BE2C (cell line): ENCODE results near the gene SWT1. TPM values are rescaled to one million over a fixed set of nuclear protein-coding genes. Genes with fewer than 3 reads are reported as not detected.

Experiments
- DNase-seq: peaks from one replicate; pipeline ENCODE4 v3.0.0-alpha.2; 2020
- H3K27me3 ChIP-seq: fragments of 250-450 bp; sonication (Bioruptor Pico); 2 replicates; pipeline ENCODE4 v1.5.1; 2020; ENCODE audit warnings: mild to moderate bottlenecking
- H3K36me3 ChIP-seq: fragments of 250-450 bp; sonication (Bioruptor Pico); 2 replicates; pipeline ENCODE4 v1.5.1; 2020; ENCODE audit warnings: mild to moderate bottlenecking
- H3K4me1 ChIP-seq: fragments of 250-450 bp; sonication (Bioruptor Pico); 2 replicates; pipeline ENCODE4 v1.5.1; 2020
- H3K4me3 ChIP-seq: 2 replicates; pipeline ENCODE4 v1.5.1; 2011; ENCODE audit warnings: low read depth, low read length
- H3K9me3 ChIP-seq: fragments of 250-450 bp; sonication (Bioruptor Pico); 2 replicates; pipeline ENCODE4 v1.5.1; 2020
- CTCF ChIP-seq: IDR thresholded peaks from 2 replicates; pipeline ENCODE4 v1.5.1; 2012; ENCODE audit warnings: mild to moderate bottlenecking, low read depth, low read length
- polyA plus RNA-seq: library from polyadenylated mRNA; unstranded; fragments of >200 nt; gene quantifications from one replicate; pipeline ENCODE4 v1.2.1, GENCODE V29; 2012; ENCODE audit warnings: low read depth, missing spikeins; ENCODE audit not compliant: insufficient read length, insufficient read depth

The SWT1 gene
- polyA plus RNA-seq: 1.3 TPM

GRCh38 chr1:185156854-185157598 lies at the start of gene SWT1, which contains the start of gene TRMT1L:
SWT1 (plus strand) TSS chr1:185157167; CDS start chr1:185160842, 3,675 bp downstream.
TRMT1L (minus strand) TSS chr1:185156953; CDS start chr1:185156712, 241 bp downstream.
- Histone ChIP-seq H3K4me3 (peak within 1 kb of the TSS; percentile 79), H3K9me3 (no peaks in the 10 kb centered on the region), H3K36me3 (no peaks in the 10 kb centered on the region), H3K27me3 (no peaks in the 10 kb centered on the region), H3K4me1 (no peaks in the 10 kb centered on the region)
- TF ChIP-seq CTCF: no peak
- DNase-seq: peak; percentile 99

GRCh38 chr1:185108321-185108720 lies 48.6 kb upstream of the SWT1 start:
- H3K36me3 ChIP-seq: no peaks in the 10 kb centered on the region
- H3K9me3 ChIP-seq: no peaks in the 10 kb centered on the region; the same call in 1 of the 2 replicates
- TF ChIP-seq CTCF: no peak
- H3K4me1 ChIP-seq: no peaks in the 10 kb centered on the region
- H3K27me3 ChIP-seq: no peaks in the 10 kb centered on the region
- H3K4me3 ChIP-seq: no peak overlapping the region
- no peak for DNase-seq

DNA sequence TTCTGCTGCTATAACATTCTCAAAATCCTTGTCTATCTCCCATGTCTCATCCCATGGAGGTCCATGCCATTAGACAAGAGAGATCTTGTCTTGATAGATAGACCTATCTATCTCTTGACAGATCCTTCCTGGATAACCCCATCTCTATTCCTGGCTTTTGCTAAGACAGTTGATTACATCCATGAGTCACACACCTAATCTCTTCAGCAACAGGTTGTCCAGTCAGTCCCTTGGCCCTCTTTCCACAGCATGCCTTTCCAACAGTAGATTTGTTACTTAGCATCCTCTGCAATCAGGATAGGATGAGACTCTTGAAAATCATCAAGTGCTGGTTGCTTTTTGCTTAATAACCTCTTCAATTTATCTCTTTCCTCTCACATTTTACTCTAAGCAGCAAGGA lies 46.8 kb upstream of the SWT1 start:
- no peaks in the 10 kb centered on the region for H3K36me3 ChIP-seq
- no peaks in the 10 kb centered on the region; the same call in 1 of the 2 replicates for H3K9me3 ChIP-seq
- no peak overlapping the region for H3K4me3 ChIP-seq
- no peaks in the 10 kb centered on the region for H3K4me1 ChIP-seq
- no peaks in the 10 kb centered on the region for H3K27me3 ChIP-seq
- DNase-seq: no peak
- TF ChIP-seq CTCF: no peak

GRCh38 chr1:185111873-185112272 lies 45.1 kb upstream of the SWT1 start:
- no peak overlapping the region for H3K4me3 ChIP-seq
- H3K4me1 ChIP-seq: no peaks in the 10 kb centered on the region
- no peak for TF ChIP-seq CTCF
- H3K36me3 ChIP-seq: no peaks in the 10 kb centered on the region
- no peaks in the 10 kb centered on the region; the same call in 1 of the 2 replicates for H3K9me3 ChIP-seq
- H3K27me3 ChIP-seq: no peaks in the 10 kb centered on the region
- no peak for DNase-seq

DNA sequence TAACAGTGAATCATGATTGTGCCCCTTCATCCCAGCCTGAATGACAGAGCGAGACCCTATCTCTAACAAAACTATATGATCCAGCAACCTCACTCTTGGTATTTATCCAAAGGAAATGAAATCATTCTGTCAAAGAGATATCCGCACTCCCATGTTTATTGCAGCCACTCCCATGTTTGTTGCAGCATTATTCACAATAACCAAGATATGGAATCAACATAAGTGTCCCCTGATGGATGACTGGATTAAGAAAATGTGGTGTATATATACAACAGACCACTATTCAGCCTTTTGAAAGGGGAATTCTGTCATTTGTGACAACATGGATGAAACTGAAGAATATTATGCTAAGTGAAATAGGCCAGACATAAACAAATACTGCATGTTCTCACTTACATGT lies 44.6 kb upstream of the SWT1 start:
- Histone ChIP-seq H3K9me3 (no peaks in the 10 kb centered on the region; the same call in 1 of the 2 replicates), H3K4me3 (no peak overlapping the region), H3K27me3 (no peaks in the 10 kb centered on the region), H3K36me3 (no peaks in the 10 kb centered on the region), H3K4me1 (no peaks in the 10 kb centered on the region)
- no peak for TF ChIP-seq CTCF
- DNase-seq: no peak

GRCh38 chr1:185129708-185130107 lies 27.3 kb upstream of the SWT1 start:
- TF ChIP-seq CTCF: no peak
- Histone ChIP-seq H3K36me3 (no peaks in the 10 kb centered on the region; the same call in 1 of the 2 replicates), H3K27me3 (no peaks in the 10 kb centered on the region), H3K4me1 (no peaks in the 10 kb centered on the region), H3K9me3 (no peaks in the 10 kb centered on the region), H3K4me3 (no peak overlapping the region)
- DNase-seq: no peak
